Hepatocyte (in vitro differentiated cells): ENCODE measurements around the gene FMO5.

Experiments used
- CTCF ChIP-seq: fragments of 200-600 bp; sonication (generic); IDR thresholded peaks from 2 replicates; pipeline ENCODE4 v1.5.1; 2016; ENCODE audit warnings: antibody characterized with exemption, mild to moderate bottlenecking; ENCODE audit not compliant: poor library complexity
- EZH2 ChIP-seq: fragments of 200-600 bp; sonication (generic); IDR thresholded peaks from 2 replicates; pipeline ENCODE4 v1.6.1; 2016; ENCODE audit warnings: antibody characterized with exemption, mild to moderate bottlenecking, borderline replicate concordance

- TF ChIP-seq CTCF, result no peak
- TF ChIP-seq EZH2, result no peak
Measured at GRCh38 chr1:147270721-147271120, 45.6 kb upstream of the FMO5 start.
